GM12878 (cell line): ENCODE measurements around the gene GGTLC2. TPM values are rescaled to one million over a fixed set of nuclear protein-coding genes. Genes with fewer than 3 reads are reported as not detected.

Experiments
- ATAC-seq: fragments of 200-7000 bp; cut with Tn5 transposase; 3 replicates; pipeline ENCODE4 v1.9.1; 2020; ENCODE audit warnings: mild to moderate bottlenecking, moderate library complexity
- BruUV-seq: library from RNA; stranded (reverse); fragments of 400-500 nt; replicated peaks from 2 replicates; lab custom pipeline; 2021; lab: Mats Ljungman, UMichigan
- CTCF ChIA-PET: fragments of 300-600 bp; sonication (Branson Sonifier 250); formaldehyde crosslinking; extraction: SDS; loops from one replicate; lab custom pipeline; 2021; ENCODE audit warnings: inconsistent platforms; lab: Yijun Ruan, JAX
- POLR2A ChIA-PET: fragments of 350-600 bp; formaldehyde crosslinking; extraction: SDS; loops from one replicate; lab custom pipeline; 2021; ENCODE audit warnings: inconsistent platforms; lab: Charles Lee
- RAD21 ChIA-PET: fragments of 300-600 bp; sonication (Branson Sonifier 250); formaldehyde crosslinking; loops from one replicate; lab custom pipeline; 2023; ENCODE audit warnings: antibody characterized with exemption; ENCODE audit not compliant: unreplicated experiment; lab: Charles Lee
- SMC1A ChIA-PET: fragments of 300-600 bp; sonication (Branson Sonifier 250); formaldehyde crosslinking; loops from one replicate; lab custom pipeline; 2023; ENCODE audit not compliant: unreplicated experiment, uncharacterized antibody; lab: Charles Lee
- DNase-seq: peaks from one replicate; pipeline ENCODE4 v3.0.0-alpha.2; 2011; ENCODE audit warnings: low read depth, low spot score
- FAIRE-seq: peaks from 3 replicates; lab custom pipeline; 2011; peaks lifted over from hg19 to GRCh38; lab: Jason Lieb, UNC
- H2AFZ ChIP-seq: 2 replicates; pipeline ENCODE4 v1.6.0; 2011; ENCODE audit warnings: low read depth, low read length, control low read depth; ENCODE audit not compliant: control insufficient read depth
- H3K27ac ChIP-seq: 2 replicates; pipeline ENCODE4 v1.5.1; 2011; ENCODE audit warnings: control low read depth; ENCODE audit not compliant: control insufficient read depth, insufficient read depth
- H3K27me3 ChIP-seq, 2 experiments: replicated peaks in 1 of 2; 2 replicates each; pipeline versions ENCODE4 v1.6.0 to v1.6.1; 2011; ENCODE audit warnings: low read length in 1 of 2; ENCODE audit not compliant: control insufficient read depth in 2 of 2, insufficient read depth in 2 of 2
- H3K36me3 ChIP-seq, 2 experiments: 2 replicates each; pipeline ENCODE4 v1.5.1; 2011; ENCODE audit warnings: low read length in 1 of 2; ENCODE audit not compliant: control insufficient read depth in 2 of 2, insufficient read depth in 2 of 2
- H3K4me1 ChIP-seq: 2 replicates; pipeline ENCODE4 v1.6.1; 2011; ENCODE audit warnings: mild to moderate bottlenecking, low read length, moderate library complexity, mixed read lengths; ENCODE audit not compliant: control insufficient read depth, insufficient read depth
- H3K4me2 ChIP-seq: 2 replicates; pipeline ENCODE4 v1.6.0; 2011; ENCODE audit warnings: control low read depth; ENCODE audit not compliant: control insufficient read depth, insufficient read depth
- H3K4me3 ChIP-seq: fragments of 200-600 bp; sonication (generic); 2 replicates; pipeline ENCODE4 v1.5.1; 2016
- H3K79me2 ChIP-seq: 2 replicates; pipeline ENCODE4 v1.6.0; 2011; ENCODE audit warnings: low read length; ENCODE audit not compliant: control insufficient read depth, insufficient read depth
- H3K9ac ChIP-seq: 2 replicates; pipeline ENCODE4 v1.8.0; 2011; ENCODE audit warnings: low read length, control low read depth, mixed read lengths; ENCODE audit not compliant: control insufficient read depth, insufficient read depth
- H3K9me3 ChIP-seq: replicated peaks from 3 replicates; pipeline ENCODE4 v1.5.1; 2011; ENCODE audit warnings: mild to moderate bottlenecking, low read length; ENCODE audit not compliant: control insufficient read depth, insufficient read depth
- H4K20me1 ChIP-seq: 2 replicates; pipeline ENCODE4 v1.6.0; 2011; ENCODE audit not compliant: control insufficient read depth, insufficient read depth
- WGBS: methylation state at CpG from one replicate; pipeline ENCODE4 v1.1.6; 2016; ENCODE audit warnings: low lambda C conversion rate; ENCODE audit not compliant: insufficient replicate concordance, insufficient coverage; ENCODE audit errors: missing lambda C conversion rate; 5-methylcytosine and 5-hydroxymethylcytosine counted together
- in situ Hi-C: fragments of 300-500 bp; cut with MboI; formaldehyde crosslinking; loops from 9 replicates; pipeline ENCODE4 v1.14.3; 2018; ENCODE audit warnings: mixed read lengths
- intact Hi-C: fragments of 100-400 bp; cut with micrococcal nuclease; formaldehyde crosslinking; loops from one replicate; pipeline ENCODE4 v1.14.2; 2022; ENCODE audit not compliant: unreplicated experiment
- polyA plus RNA-seq, 11 experiments: library from polyadenylated mRNA; depleted of rRNA in 4 of 11; unstranded in 6 of 11; stranded (reverse) in 5 of 11; fragments of >200 nt; fragmentation: Nextera tagmentation in 4 of 11; fragmentation: Illumina TruSeq in 1 of 11; extraction: Ambion mirVana in 4 of 11; extraction: Trizol in 1 of 11; gene quantifications; 1 replicate in 1 of 11; 2 replicates in 10 of 11; pipeline versions ENCODE4 v1.2.1 to v1.2.3, GENCODE V29; 2011 to 2016; ENCODE audit warnings: inconsistent platforms in 2 of 11, missing spikeins in 2 of 11, low read depth in 1 of 11
- total RNA-seq, 4 experiments: library from RNA; depleted of rRNA in 3 of 4; stranded (reverse); fragments of >200 nt in 3 of 4; fragmentation: Illumina TruSeq in 1 of 4; extraction: Trizol in 1 of 4; gene quantifications; 2 replicates each; pipeline versions ENCODE4 v1.2.1 to v1.2.3, GENCODE V29; 2013 to 2021
- TF ChIP-seq, protein P1 (sequence below): IDR thresholded peaks from 2 replicates; pipeline ENCODE4 v1.6.1; 2012; ENCODE audit warnings: mild to moderate bottlenecking, low read depth, low read length
- TF ChIP-seq, protein P2 (sequence below): IDR thresholded peaks from 2 replicates; pipeline ENCODE4 v1.6.1; 2011; ENCODE audit warnings: borderline replicate concordance, low read depth, mild to moderate bottlenecking, moderate library complexity, low read length; ENCODE audit not compliant: insufficient read depth, poor library complexity, severe bottlenecking

The GGTLC2 gene
- total and polyA plus RNA-seq, 10 of the 15 experiments (the other 5 are each of a cell fraction or from before 2014, with no cell fraction given) = not detected

DNA sequence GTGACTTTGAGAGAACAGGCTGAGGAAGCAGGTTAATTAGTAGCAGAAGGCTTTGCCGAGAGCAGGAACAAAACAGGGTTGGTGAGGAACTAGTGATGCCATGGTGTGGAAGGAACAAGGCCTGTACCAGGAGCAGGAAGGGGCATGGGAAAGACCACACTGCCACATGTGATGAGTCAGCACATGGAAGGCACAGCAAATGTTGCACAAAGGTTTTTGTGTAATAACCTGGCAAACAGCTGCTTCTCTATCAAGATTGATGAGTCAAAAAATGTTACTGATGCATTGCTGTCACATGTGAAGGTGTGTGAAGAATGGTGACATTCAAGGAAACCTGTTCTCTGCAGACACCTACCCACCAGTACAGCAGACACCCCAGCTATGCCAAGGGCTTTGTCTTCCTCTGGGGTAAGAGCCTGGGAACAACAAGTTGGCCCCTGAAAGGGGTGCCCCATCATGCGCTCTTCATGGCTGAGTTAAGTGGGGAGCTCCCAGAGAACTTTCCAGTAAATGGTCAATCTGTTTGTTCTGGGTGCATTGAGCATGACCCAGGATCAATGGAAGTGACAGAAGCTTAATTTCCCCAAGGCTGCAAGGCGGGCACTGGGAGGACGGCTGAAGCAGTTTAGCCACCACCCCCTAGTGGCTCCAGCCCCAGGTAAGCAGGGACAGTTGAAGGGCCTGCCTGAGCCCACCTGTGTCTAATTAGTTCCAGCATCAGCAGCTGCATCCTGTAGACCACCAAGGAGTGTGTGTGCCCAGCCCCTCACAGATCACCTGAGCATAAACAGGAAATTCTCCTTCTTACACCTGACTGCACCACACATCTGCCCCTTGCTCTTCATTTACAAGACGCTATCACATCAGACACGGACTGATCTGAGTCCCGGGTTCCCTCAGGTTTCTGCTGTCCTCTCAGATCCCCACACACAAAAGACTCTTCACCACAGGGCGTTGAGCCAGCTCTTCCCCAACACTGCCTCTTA, 47.6 kb downstream of the GGTLC2 start:
- WGBS = 38% methylated on average over 8 of the region's 8 CpGs
- no peaks in the 10 kb centered on the region for H3K9me3 ChIP-seq
- in situ Hi-C loops = no loop called here
- H3K27ac ChIP-seq = no peak overlapping the region; the same call in 1 of the 2 replicates
- peak overlapping the region; percentile 23 for H2AFZ ChIP-seq
- SMC1A ChIA-PET = interaction anchor here (1.5 kb wide), 2 partner anchors 25 to 101 kb away, joined by 4 to 5 read pairs; no protein-coding TSS in a partner anchor
- no TSS peak for BruUV-seq
- ATAC-seq (no peak), FAIRE-seq (no peak), DNase-seq (no peak)
- H3K36me3 ChIP-seq = no peaks in the 10 kb centered on the region
- POLR2A ChIA-PET = no interaction called here
- no peaks in the 10 kb centered on the region for H3K27me3 ChIP-seq
- CTCF ChIA-PET = interaction anchor here (0.9 to 5.2 kb wide), 13 partner anchors 9 to 264 kb away, joined by 3 to 30 read pairs (median 4); no protein-coding TSS in a partner anchor
- TF ChIP-seq, protein P1, sequence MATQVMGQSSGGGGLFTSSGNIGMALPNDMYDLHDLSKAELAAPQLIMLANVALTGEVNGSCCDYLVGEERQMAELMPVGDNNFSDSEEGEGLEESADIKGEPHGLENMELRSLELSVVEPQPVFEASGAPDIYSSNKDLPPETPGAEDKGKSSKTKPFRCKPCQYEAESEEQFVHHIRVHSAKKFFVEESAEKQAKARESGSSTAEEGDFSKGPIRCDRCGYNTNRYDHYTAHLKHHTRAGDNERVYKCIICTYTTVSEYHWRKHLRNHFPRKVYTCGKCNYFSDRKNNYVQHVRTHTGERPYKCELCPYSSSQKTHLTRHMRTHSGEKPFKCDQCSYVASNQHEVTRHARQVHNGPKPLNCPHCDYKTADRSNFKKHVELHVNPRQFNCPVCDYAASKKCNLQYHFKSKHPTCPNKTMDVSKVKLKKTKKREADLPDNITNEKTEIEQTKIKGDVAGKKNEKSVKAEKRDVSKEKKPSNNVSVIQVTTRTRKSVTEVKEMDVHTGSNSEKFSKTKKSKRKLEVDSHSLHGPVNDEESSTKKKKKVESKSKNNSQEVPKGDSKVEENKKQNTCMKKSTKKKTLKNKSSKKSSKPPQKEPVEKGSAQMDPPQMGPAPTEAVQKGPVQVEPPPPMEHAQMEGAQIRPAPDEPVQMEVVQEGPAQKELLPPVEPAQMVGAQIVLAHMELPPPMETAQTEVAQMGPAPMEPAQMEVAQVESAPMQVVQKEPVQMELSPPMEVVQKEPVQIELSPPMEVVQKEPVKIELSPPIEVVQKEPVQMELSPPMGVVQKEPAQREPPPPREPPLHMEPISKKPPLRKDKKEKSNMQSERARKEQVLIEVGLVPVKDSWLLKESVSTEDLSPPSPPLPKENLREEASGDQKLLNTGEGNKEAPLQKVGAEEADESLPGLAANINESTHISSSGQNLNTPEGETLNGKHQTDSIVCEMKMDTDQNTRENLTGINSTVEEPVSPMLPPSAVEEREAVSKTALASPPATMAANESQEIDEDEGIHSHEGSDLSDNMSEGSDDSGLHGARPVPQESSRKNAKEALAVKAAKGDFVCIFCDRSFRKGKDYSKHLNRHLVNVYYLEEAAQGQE = no peak
- TF ChIP-seq, protein P2, sequence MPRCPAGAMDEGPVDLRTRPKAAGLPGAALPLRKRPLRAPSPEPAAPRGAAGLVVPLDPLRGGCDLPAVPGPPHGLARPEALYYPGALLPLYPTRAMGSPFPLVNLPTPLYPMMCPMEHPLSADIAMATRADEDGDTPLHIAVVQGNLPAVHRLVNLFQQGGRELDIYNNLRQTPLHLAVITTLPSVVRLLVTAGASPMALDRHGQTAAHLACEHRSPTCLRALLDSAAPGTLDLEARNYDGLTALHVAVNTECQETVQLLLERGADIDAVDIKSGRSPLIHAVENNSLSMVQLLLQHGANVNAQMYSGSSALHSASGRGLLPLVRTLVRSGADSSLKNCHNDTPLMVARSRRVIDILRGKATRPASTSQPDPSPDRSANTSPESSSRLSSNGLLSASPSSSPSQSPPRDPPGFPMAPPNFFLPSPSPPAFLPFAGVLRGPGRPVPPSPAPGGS = peak; percentile 64
- intact Hi-C loops = no loop called here
- H3K79me2 ChIP-seq = no peaks in the 10 kb centered on the region
- H3K4me2 ChIP-seq = no peak overlapping the region
- no peak overlapping the region for H3K4me3 ChIP-seq
- peaks cover 31% of the 10 kb centered on the region for H3K4me1 ChIP-seq
- H3K9ac ChIP-seq = no peak overlapping the region
- no peaks in the 10 kb centered on the region for H4K20me1 ChIP-seq
- RAD21 ChIA-PET = interaction anchor here (0.7 to 1.1 kb wide), 2 partner anchors 18 to 29 kb away, joined by 3 read pairs; no protein-coding TSS in a partner anchor
